Forelimb muscle (tissue), 1 donor: ENCODE results near the gene PNLIPRP3. TPM values are rescaled to one million over a fixed set of nuclear protein-coding genes. Genes with fewer than 3 reads are reported as not detected.
A peak's percentile ranks its signal among the peaks of the same experiment; 100 is the strongest.

Experiments
- DNase-seq: peaks from one replicate; pipeline ENCODE4 v3.0.0-alpha.2; 2013; ENCODE audit warnings: low read depth
- polyA plus RNA-seq: library from polyadenylated mRNA; unstranded; fragments of 120-200 nt; gene quantifications from one replicate; pipeline ENCODE4 v1.2.1, GENCODE V29; 2013; ENCODE audit not compliant: insufficient read length

Gene PNLIPRP3
- polyA plus RNA-seq, 1 donor: not detected

GRCh38 chr10:116504786-116505185 is 77.1 kb downstream of the PNLIPRP3 start:
- no peak for DNase-seq

- no peak for DNase-seq
Measured at GRCh38 chr10:116510565-116510964, 82.9 kb downstream of the PNLIPRP3 start.

- DNase-seq: no peak
Measured at GRCh38 chr10:116511365-116511764, 83.7 kb downstream of the PNLIPRP3 start.

- DNase-seq: peak; percentile 5
Measured at GRCh38 chr10:116521424-116522290, 94.0 kb downstream of the PNLIPRP3 start.

- DNase-seq: no peak
Measured at GRCh38 chr10:116522803-116523381, 95.2 kb downstream of the PNLIPRP3 start.

GRCh38 chr10:116524736-116525135 is 97.1 kb downstream of the PNLIPRP3 start:
- DNase-seq: no peak

- DNase-seq: no peak
Measured at GRCh38 chr10:116526219-116526618, 98.6 kb downstream of the PNLIPRP3 start.

Other genes with a start within 250 kb of the PNLIPRP3 start
- 22.2 TPM for gene GFRA1, start 154.6 kb upstream of the PNLIPRP3 start, polyA plus RNA-seq
- not detected for gene CCDC172, start 103.4 kb upstream of the PNLIPRP3 start, polyA plus RNA-seq
- not detected for gene PNLIP, start 118.1 kb downstream of the PNLIPRP3 start, polyA plus RNA-seq
- gene PNLIPRP1, start 163.1 kb downstream of the PNLIPRP3 start, polyA plus RNA-seq: not detected
- gene PNLIPRP2, start 193.1 kb downstream of the PNLIPRP3 start, polyA plus RNA-seq: 0.25 TPM